Skeletal muscle cell (primary cell): Measurements from ENCODE around the gene KCNJ15.
"Not testable (repeated sequence)": the region's sequence is repeated elsewhere in the genome, so short reads cannot be mapped to it uniquely, and the experiment has no call there.

ENCODE experiments used
- DNase-seq: peaks from one replicate; pipeline ENCODE4 v3.0.0-alpha.2; 2010; ENCODE audit warnings: low read depth
- H3K4me3 ChIP-seq: 2 replicates; pipeline ENCODE4 v1.5.1; 2011; ENCODE audit warnings: low read depth, mild to moderate bottlenecking, control low read depth, low read length, moderate library complexity

KCNJ15 gene

GRCh38 chr21:38243732-38244406 lies 12.9 kb upstream of the KCNJ15 start:
- DNase-seq: no peak
- H3K4me3 ChIP-seq: no peak overlapping the region

- DNase-seq: no peak
- H3K4me3 ChIP-seq: no peak overlapping the region
Observed at GRCh38 chr21:38244407-38244787, 12.4 kb upstream of the KCNJ15 start.

GRCh38 chr21:38244885-38245869 lies 11.6 kb upstream of the KCNJ15 start:
- peak; percentile 97 for DNase-seq
- H3K4me3 ChIP-seq: no peak overlapping the region

- no peak overlapping the region for H3K4me3 ChIP-seq
- no peak for DNase-seq
Observed at GRCh38 chr21:38246511-38246910, 10.3 kb upstream of the KCNJ15 start.

- not testable (repeated sequence) for DNase-seq, H3K4me3 ChIP-seq
Observed at GRCh38 chr21:38247054-38247453, 9.7 kb upstream of the KCNJ15 start.

GRCh38 chr21:38247738-38248510 lies 8.9 kb upstream of the KCNJ15 start:
- no peak for DNase-seq
- H3K4me3 ChIP-seq: no peak overlapping the region

- no peak for DNase-seq
- H3K4me3 ChIP-seq: no peak overlapping the region
Observed at GRCh38 chr21:38249256-38249655, 7.5 kb upstream of the KCNJ15 start.

- H3K4me3 ChIP-seq: no peak overlapping the region
- DNase-seq: no peak
Observed at GRCh38 chr21:38249696-38250278, 7.0 kb upstream of the KCNJ15 start.

GRCh38 chr21:38250991-38251418 lies 5.8 kb upstream of the KCNJ15 start:
- no peak overlapping the region for H3K4me3 ChIP-seq
- DNase-seq: no peak

- no peak overlapping the region for H3K4me3 ChIP-seq
- DNase-seq: no peak
Observed at GRCh38 chr21:38254970-38255369, 1.8 kb upstream of the KCNJ15 start.

- DNase-seq: no peak
- H3K4me3 ChIP-seq: no peak overlapping the region
Observed at GRCh38 chr21:38255571-38256117, 1.1 kb upstream of the KCNJ15 start.

- no peak for DNase-seq
- H3K4me3 ChIP-seq: no peak overlapping the region
Observed at GRCh38 chr21:38257667-38258066, 876 bp downstream of the KCNJ15 start.

GRCh38 chr21:38258521-38259485 lies 2.0 kb downstream of the KCNJ15 start:
- DNase-seq: peak; percentile 89
- no peak overlapping the region for H3K4me3 ChIP-seq

GRCh38 chr21:38259665-38260064 lies 2.9 kb downstream of the KCNJ15 start:
- no peak for DNase-seq
- H3K4me3 ChIP-seq: no peak overlapping the region

GRCh38 chr21:38260426-38260825 lies 3.6 kb downstream of the KCNJ15 start:
- DNase-seq: no peak
- no peak overlapping the region for H3K4me3 ChIP-seq

GRCh38 chr21:38261851-38262250 lies 5.1 kb downstream of the KCNJ15 start:
- no peak overlapping the region for H3K4me3 ChIP-seq
- no peak for DNase-seq

- DNase-seq: peak; percentile 98
- no peak overlapping the region for H3K4me3 ChIP-seq
Observed at GRCh38 chr21:38263493-38263892, 6.7 kb downstream of the KCNJ15 start.

- no peak for DNase-seq
- H3K4me3 ChIP-seq: no peak overlapping the region
Observed at GRCh38 chr21:38264571-38264970, 7.8 kb downstream of the KCNJ15 start.
